MCF 10A (cell line): Measurements from ENCODE around the gene MSI1. TPM values are rescaled to one million over a fixed set of nuclear protein-coding genes. Genes with fewer than 3 reads are reported as not detected.

Source experiments
- BruUV-seq: library from RNA; stranded (reverse); fragments of 400-500 nt; replicated peaks from 2 replicates; lab custom pipeline; 2021; lab: Mats Ljungman, UMichigan
- CTCF ChIA-PET: fragments of 300-600 bp; sonication (Branson Sonifier 250); formaldehyde crosslinking; extraction: SDS; loops from one replicate; lab custom pipeline; 2021; ENCODE audit warnings: antibody characterized with exemption, inconsistent platforms; lab: Yijun Ruan, JAX
- POLR2A ChIA-PET: fragments of 300-600, 350-650 bp; sonication (Branson Sonifier 250); formaldehyde crosslinking; extraction: SDS; loops from one replicate; lab custom pipeline; 2020; ENCODE audit warnings: antibody characterized with exemption, inconsistent platforms; lab: Yijun Ruan, JAX
- DNase-seq: peaks from one replicate; pipeline ENCODE4 v3.0.0-alpha.2; 2018; ENCODE audit not compliant: unreplicated experiment
- H3K27ac Mint-ChIP-seq: one replicate; pipeline ENCODE4 v1.8.0; 2022; ENCODE audit warnings: mild to moderate bottlenecking, low read depth, mixed read lengths; ENCODE audit not compliant: unreplicated experiment
- H3K27me3 Mint-ChIP-seq: one replicate; pipeline ENCODE4 v1.8.0; 2022; ENCODE audit warnings: mixed read lengths; ENCODE audit not compliant: insufficient read depth, unreplicated experiment
- H3K36me3 Mint-ChIP-seq: one replicate; pipeline ENCODE4 v1.8.0; 2022; ENCODE audit warnings: mild to moderate bottlenecking, moderate library complexity, mixed read lengths; ENCODE audit not compliant: insufficient read depth, unreplicated experiment
- H3K4me1 Mint-ChIP-seq: one replicate; pipeline ENCODE4 v1.8.0; 2022; ENCODE audit warnings: mixed read lengths; ENCODE audit not compliant: insufficient read depth, unreplicated experiment
- H3K4me3 Mint-ChIP-seq: one replicate; pipeline ENCODE4 v1.8.0; 2022; ENCODE audit warnings: mild to moderate bottlenecking, moderate library complexity, mixed read lengths; ENCODE audit not compliant: unreplicated experiment
- H3K9me3 Mint-ChIP-seq: one replicate; pipeline ENCODE4 v1.8.0; 2022; ENCODE audit warnings: mixed read lengths; ENCODE audit not compliant: unreplicated experiment
- CTCF ChIP-seq: fragments of 200-600 bp; IDR thresholded peaks from one replicate; pipeline ENCODE4 v1.8.0; 2022; ENCODE audit warnings: antibody characterized with exemption, mild to moderate bottlenecking; ENCODE audit not compliant: unreplicated experiment
- intact Hi-C: fragments of 100-400 bp; cut with micrococcal nuclease; formaldehyde crosslinking; loops from 2 replicates; pipeline ENCODE4 v1.14.1; 2022
- total RNA-seq: library from RNA; stranded (reverse); gene quantifications from 2 replicates; pipeline ENCODE4 v1.2.3, GENCODE V29; 2022

Gene MSI1
- total RNA-seq, 1 experiment from 2014 or later, result not detected

- intact Hi-C loops, result no loop called here
- H3K9me3 Mint-ChIP-seq, result no peaks in the 10 kb centered on the region
- no peaks in the 10 kb centered on the region for H3K36me3 Mint-ChIP-seq
- CTCF ChIA-PET, result interaction anchor here (0.6 to 1.2 kb wide), 3 partner anchors 24 to 79 kb away, joined by 5 to 6 read pairs (median 6); partner anchors contain the start of gene PLA2G1B
- no peak for TF ChIP-seq CTCF
- no peak overlapping the region for H3K4me3 Mint-ChIP-seq
- DNase-seq, result no peak
- no TSS peak for BruUV-seq
- H3K4me1 Mint-ChIP-seq, result no peaks in the 10 kb centered on the region
- peaks cover 11% of the 10 kb centered on the region for H3K27me3 Mint-ChIP-seq
- H3K27ac Mint-ChIP-seq, result no peak overlapping the region
- POLR2A ChIA-PET, result no interaction called here
These were observed 18.2 kb downstream of the MSI1 start for GRCh38 chr12:120350576-120351350.

- ChIA-PET POLR2A (interaction anchor here (0.7 kb wide), 1 partner anchor 178 kb away, joined by 3 read pairs; no protein-coding TSS in a partner anchor), CTCF (interaction anchor here (0.6 to 1.0 kb wide), 3 partner anchors 9 to 20 kb away, joined by 3 read pairs; partner anchors contain the start of gene PLA2G1B)
- H3K4me3 Mint-ChIP-seq, result no peak overlapping the region
- no peaks in the 10 kb centered on the region for H3K9me3 Mint-ChIP-seq
- intact Hi-C loops, result no loop called here
- TF ChIP-seq CTCF, result no peak
- H3K27me3 Mint-ChIP-seq, result no peaks in the 10 kb centered on the region
- no peak overlapping the region for H3K27ac Mint-ChIP-seq
- H3K4me1 Mint-ChIP-seq, result no peaks in the 10 kb centered on the region
- DNase-seq, result no peak
- no peaks in the 10 kb centered on the region for H3K36me3 Mint-ChIP-seq
- BruUV-seq, result no TSS peak
These were observed 21.2 kb downstream of the MSI1 start for GRCh38 chr12:120347766-120348165.

- ChIA-PET CTCF (interaction anchor here (0.6 to 1.0 kb wide), 2 partner anchors 10 to 567 kb away, joined by 3 read pairs; no protein-coding TSS in a partner anchor), POLR2A (no interaction called here)
- H3K4me3 Mint-ChIP-seq, result no peak overlapping the region
- BruUV-seq, result no TSS peak
- no peaks in the 10 kb centered on the region for H3K9me3 Mint-ChIP-seq
- H3K36me3 Mint-ChIP-seq, result no peaks in the 10 kb centered on the region
- intact Hi-C loops, result no loop called here
- no peak for DNase-seq
- H3K27ac Mint-ChIP-seq, result no peak overlapping the region
- no peak for TF ChIP-seq CTCF
- H3K27me3 Mint-ChIP-seq, result no peaks in the 10 kb centered on the region
- no peaks in the 10 kb centered on the region for H3K4me1 Mint-ChIP-seq
These were observed 22.3 kb downstream of the MSI1 start for GRCh38 chr12:120346681-120347080.

- DNase-seq, result no peak
- no peak for TF ChIP-seq CTCF
- no peak overlapping the region for H3K4me3 Mint-ChIP-seq
- H3K36me3 Mint-ChIP-seq, result no peaks in the 10 kb centered on the region
- BruUV-seq, result no TSS peak
- CTCF ChIA-PET, result no interaction called here
- POLR2A ChIA-PET, result no interaction called here
- H3K27ac Mint-ChIP-seq, result no peak overlapping the region
- intact Hi-C loops, result no loop called here
- no peaks in the 10 kb centered on the region for H3K4me1 Mint-ChIP-seq
- no peaks in the 10 kb centered on the region for H3K27me3 Mint-ChIP-seq
- H3K9me3 Mint-ChIP-seq, result no peaks in the 10 kb centered on the region
These were observed 22.9 kb downstream of the MSI1 start for GRCh38 chr12:120346031-120346430.
